GM12865 (cell line): ENCODE data around the gene TMEM135.
"Not testable (repeated sequence)": the region's sequence is repeated elsewhere in the genome, so short reads cannot be mapped to it uniquely, and the experiment has no call there.

Experiments used
- DNase-seq: peaks from one replicate; pipeline ENCODE4 v3.0.0; 2010; ENCODE audit warnings: low read depth
- H3K4me3 ChIP-seq: 2 replicates; pipeline ENCODE4 v1.5.1; 2011; ENCODE audit warnings: mild to moderate bottlenecking, low read depth, low read length, control low read depth
- CTCF ChIP-seq: IDR thresholded peaks from 2 replicates; pipeline ENCODE4 v1.5.1; 2011; ENCODE audit warnings: low read length, control low read depth, low read depth, inconsistent platforms; ENCODE audit not compliant: insufficient read depth; ENCODE audit errors: missing control alignments

TMEM135 gene

GRCh38 chr11:87260811-87261210 lies 223.1 kb downstream of the TMEM135 start:
- H3K4me3 ChIP-seq: no peak overlapping the region
- DNase-seq: no peak
- no peak for TF ChIP-seq CTCF

- TF ChIP-seq CTCF: no peak
- no peak for DNase-seq
- H3K4me3 ChIP-seq: no peak overlapping the region
Measured at GRCh38 chr11:87263264-87263838, 225.6 kb downstream of the TMEM135 start.

- DNase-seq: no peak
Measured at GRCh38 chr11:87263979-87264378, 226.2 kb downstream of the TMEM135 start.

GRCh38 chr11:87265132-87265531 lies 227.4 kb downstream of the TMEM135 start:
- TF ChIP-seq CTCF: no peak
- H3K4me3 ChIP-seq: no peak overlapping the region
- no peak for DNase-seq

More at GRCh38 chr11:87263979-87264378, 226.2 kb downstream of the TMEM135 start:
- no peak overlapping the region for H3K4me3 ChIP-seq
- no peak for TF ChIP-seq CTCF

- no peak overlapping the region for H3K4me3 ChIP-seq
- DNase-seq: no peak
- TF ChIP-seq CTCF: no peak
Measured at GRCh38 chr11:87265979-87266378, 228.2 kb downstream of the TMEM135 start.

- DNase-seq: no peak
- no peak for TF ChIP-seq CTCF
- H3K4me3 ChIP-seq: no peak overlapping the region
Measured at GRCh38 chr11:87266751-87267150, 229.0 kb downstream of the TMEM135 start.

GRCh38 chr11:87271951-87272350 lies 234.2 kb downstream of the TMEM135 start:
- H3K4me3 ChIP-seq, DNase-seq: not testable (repeated sequence)
